HFFc6 (cell line): ENCODE data around the gene ORAI2. TPM values are rescaled to one million over a fixed set of nuclear protein-coding genes. Genes with fewer than 3 reads are reported as not detected.
"Not testable (repeated sequence)": the region's sequence is repeated elsewhere in the genome, so short reads cannot be mapped to it uniquely, and the experiment has no call there.

Experiments used
- DNase-seq: peaks from one replicate; pipeline ENCODE4 v3.0.0-alpha.2; 2018
- H3K27ac Mint-ChIP-seq: 2 replicates; pipeline ENCODE4 v1.8.0; 2020; ENCODE audit warnings: mild to moderate bottlenecking, mixed read lengths
- H3K27me3 Mint-ChIP-seq: 2 replicates; pipeline ENCODE4 v1.8.0; 2021; ENCODE audit warnings: mild to moderate bottlenecking, moderate library complexity, mixed read lengths; ENCODE audit not compliant: insufficient read depth
- H3K36me3 Mint-ChIP-seq: 2 replicates; pipeline ENCODE4 v1.8.0; 2021; ENCODE audit warnings: low read depth, mixed read lengths
- H3K4me1 Mint-ChIP-seq: 2 replicates; pipeline ENCODE4 v1.8.0; 2020; ENCODE audit warnings: low read depth, mixed read lengths
- H3K4me3 Mint-ChIP-seq: 2 replicates; pipeline ENCODE4 v1.8.0; 2020; ENCODE audit warnings: mild to moderate bottlenecking, moderate library complexity, mixed read lengths
- H3K9me3 Mint-ChIP-seq: 2 replicates; pipeline ENCODE4 v1.8.0; 2020; ENCODE audit warnings: mild to moderate bottlenecking, mixed read lengths
- CTCF ChIP-seq: fragments of 200-600 bp; sonication (generic); IDR thresholded peaks from 2 replicates; pipeline ENCODE4 v1.5.0; 2021; ENCODE audit warnings: antibody characterized with exemption, mild to moderate bottlenecking
- total RNA-seq, 6 experiments: library from RNA; stranded (reverse); fragmentation: NEBNext Ultra II Directional; extraction: Animal tissue kit (Norgen Biotek cat#: 25700); gene quantifications; 2 replicates in 1 of 6; 3 replicates in 5 of 6; pipeline ENCODE4 v1.2.3, GENCODE V29; 2021

The ORAI2 gene
- total RNA-seq, 6 experiments from 2014 or later, result 49.4 to 72.5 (median 54.9) TPM

DNA sequence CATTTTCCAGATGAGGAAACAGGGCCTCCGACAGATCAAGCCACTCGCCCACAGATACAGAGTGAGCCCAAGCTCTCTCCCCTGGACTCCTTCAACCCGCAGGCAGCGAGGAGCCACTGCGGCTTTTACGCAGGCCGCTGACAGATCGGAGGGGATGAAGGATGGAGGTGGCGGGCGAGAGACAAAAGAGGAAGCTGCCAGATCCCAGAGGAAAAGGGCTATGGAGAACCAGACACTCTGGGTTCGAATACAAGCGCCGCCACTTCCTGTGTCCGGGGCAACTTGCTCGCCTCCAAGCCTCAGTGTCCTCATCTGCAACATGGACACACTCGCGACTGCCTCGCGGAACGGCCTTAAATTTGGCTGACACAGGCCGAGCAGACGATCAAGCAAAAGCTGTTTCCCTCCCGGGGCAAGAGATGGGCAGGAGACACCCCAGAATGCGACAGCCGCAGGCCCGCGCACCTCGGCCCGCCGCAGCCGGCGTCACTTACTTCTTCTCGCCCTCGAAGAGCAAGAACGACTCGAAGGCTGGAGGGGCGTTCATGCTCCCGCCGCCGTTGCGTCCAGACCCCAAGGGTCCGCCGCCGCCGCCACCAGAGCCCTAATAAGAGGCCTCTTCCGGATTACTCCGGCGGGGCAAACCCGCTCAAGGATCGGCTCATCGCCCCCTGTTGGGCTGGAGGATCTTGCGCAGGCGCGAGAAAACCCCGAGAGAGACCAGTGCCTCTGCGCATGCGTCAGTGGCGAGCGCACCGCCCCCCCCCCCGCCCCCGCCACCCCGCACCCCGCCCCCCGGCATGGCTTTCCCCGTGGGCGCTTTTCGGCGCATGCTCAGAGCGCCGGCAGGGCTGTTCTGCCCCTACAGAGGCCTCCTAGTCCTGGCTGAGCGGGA, 45.2 kb downstream of the ORAI2 start, which contains the start of gene POLR2J:
Gene POLR2J, minus strand, starts transcription at position 609 of the 895 bp plus-strand sequence. Its CDS starts 62 bp downstream, at position 547.
- not testable (repeated sequence) for H3K36me3 Mint-ChIP-seq, H3K4me1 Mint-ChIP-seq, H3K27me3 Mint-ChIP-seq, H3K9me3 Mint-ChIP-seq
- H3K4me3 Mint-ChIP-seq, result peak within 1 kb of the TSS; percentile 93
- TF ChIP-seq CTCF, result peak; percentile 76
- peak; percentile 92 for DNase-seq
- H3K27ac Mint-ChIP-seq, result peak within 1 kb of the TSS; percentile 80; the same call in 1 of the 2 replicates

- DNase-seq, H3K36me3 Mint-ChIP-seq, H3K27me3 Mint-ChIP-seq, H3K4me3 Mint-ChIP-seq, H3K27ac Mint-ChIP-seq, H3K4me1 Mint-ChIP-seq, H3K9me3 Mint-ChIP-seq: not testable (repeated sequence)
Measured at GRCh38 chr7:102479209-102479584, 45.8 kb downstream of the ORAI2 start.

- not testable (repeated sequence) for H3K9me3 Mint-ChIP-seq, H3K36me3 Mint-ChIP-seq, H3K4me3 Mint-ChIP-seq, H3K27me3 Mint-ChIP-seq, H3K27ac Mint-ChIP-seq, H3K4me1 Mint-ChIP-seq
- peak; percentile 52 for DNase-seq
- TF ChIP-seq CTCF, result peak; percentile 69
Measured at GRCh38 chr7:102479982-102480637, 46.7 kb downstream of the ORAI2 start.

DNA sequence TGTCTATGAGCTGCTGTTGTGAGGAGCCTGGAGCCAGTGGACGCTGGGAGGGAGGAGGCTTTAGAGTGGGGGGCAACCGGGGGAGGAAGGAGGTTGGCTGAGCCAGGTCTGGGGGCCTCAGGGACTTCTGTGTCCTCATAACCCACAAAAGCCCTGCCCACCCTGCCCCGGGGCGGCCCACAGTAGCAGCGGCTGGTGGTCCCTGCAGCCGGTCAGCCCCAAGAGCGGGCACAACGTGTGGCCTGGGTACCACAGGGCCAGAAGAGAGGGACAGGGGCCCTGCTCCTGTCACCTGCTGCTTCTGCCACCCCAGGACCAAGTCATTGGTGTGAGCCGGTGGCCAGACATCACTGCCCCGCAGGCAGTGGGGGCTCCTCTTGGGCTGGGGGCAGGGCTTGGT, 48.6 kb downstream of the ORAI2 start:
- DNase-seq, H3K4me1 Mint-ChIP-seq, H3K36me3 Mint-ChIP-seq, H3K27me3 Mint-ChIP-seq, H3K27ac Mint-ChIP-seq, H3K9me3 Mint-ChIP-seq, H3K4me3 Mint-ChIP-seq: not testable (repeated sequence)

- not testable (repeated sequence) for H3K36me3 Mint-ChIP-seq, H3K9me3 Mint-ChIP-seq, H3K4me1 Mint-ChIP-seq, DNase-seq, H3K4me3 Mint-ChIP-seq, H3K27me3 Mint-ChIP-seq, H3K27ac Mint-ChIP-seq
Measured at GRCh38 chr7:102484317-102484716, 50.9 kb downstream of the ORAI2 start.

DNA sequence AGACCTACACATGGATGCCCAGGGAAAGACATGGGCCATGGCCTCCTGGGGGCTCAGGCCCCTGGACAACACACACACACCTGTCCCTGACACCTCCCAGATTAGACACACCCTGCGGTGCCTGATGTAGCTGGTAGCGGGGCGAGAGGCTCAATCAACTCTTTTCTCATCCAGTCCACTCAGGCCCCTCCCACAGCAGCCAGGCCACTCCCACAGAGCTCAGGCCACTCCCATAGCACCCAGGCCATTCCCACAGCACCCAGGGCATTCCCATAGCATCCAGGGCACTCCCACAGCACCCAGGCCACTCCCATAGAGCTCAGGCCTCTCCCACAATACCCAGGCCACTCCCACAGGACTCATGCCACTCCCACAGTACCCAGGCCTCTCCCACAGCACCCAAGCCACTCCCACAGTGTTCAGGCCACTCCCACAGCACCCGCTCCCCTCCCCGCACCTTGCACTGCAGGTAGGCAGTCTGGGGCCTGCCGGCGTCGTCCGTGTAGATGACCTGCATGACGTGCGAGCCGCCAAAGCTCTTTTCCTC, 57.2 kb downstream of the ORAI2 start:
- not testable (repeated sequence) for H3K9me3 Mint-ChIP-seq, H3K27ac Mint-ChIP-seq, H3K36me3 Mint-ChIP-seq, H3K4me1 Mint-ChIP-seq, H3K4me3 Mint-ChIP-seq, H3K27me3 Mint-ChIP-seq
- peak; percentile 43 for DNase-seq

- H3K4me1 Mint-ChIP-seq, H3K4me3 Mint-ChIP-seq: not testable (repeated sequence)
Measured at GRCh38 chr7:102493220-102493935, 60.0 kb downstream of the ORAI2 start.

DNA sequence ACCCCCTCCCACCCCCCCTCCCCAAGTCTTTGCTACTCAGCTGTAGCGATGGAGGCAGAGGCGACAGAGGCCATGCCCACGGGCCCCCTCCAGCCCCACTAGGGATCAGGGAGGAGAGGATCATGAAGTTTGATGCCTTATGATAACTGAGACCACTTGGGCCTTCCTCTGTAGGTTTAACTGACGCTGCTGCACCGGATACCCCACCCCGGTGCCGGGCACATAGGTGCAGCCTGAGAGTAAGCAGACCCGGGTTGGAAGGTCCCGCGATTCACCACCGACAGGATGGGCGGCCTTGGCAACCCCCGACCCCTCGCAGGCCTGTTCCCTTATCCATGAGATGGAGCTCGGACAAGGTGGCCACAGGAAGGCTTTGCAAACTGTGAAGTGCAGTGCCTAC, 60.7 kb downstream of the ORAI2 start:
- H3K9me3 Mint-ChIP-seq, H3K27me3 Mint-ChIP-seq, DNase-seq, H3K4me1 Mint-ChIP-seq, H3K27ac Mint-ChIP-seq, H3K4me3 Mint-ChIP-seq, H3K36me3 Mint-ChIP-seq: not testable (repeated sequence)

More at GRCh38 chr7:102493220-102493935, 60.0 kb downstream of the ORAI2 start:
- not testable (repeated sequence) for H3K27me3 Mint-ChIP-seq, H3K9me3 Mint-ChIP-seq, DNase-seq, H3K27ac Mint-ChIP-seq, H3K36me3 Mint-ChIP-seq

- DNase-seq, H3K36me3 Mint-ChIP-seq, H3K4me3 Mint-ChIP-seq, H3K27ac Mint-ChIP-seq, H3K27me3 Mint-ChIP-seq, H3K9me3 Mint-ChIP-seq, H3K4me1 Mint-ChIP-seq: not testable (repeated sequence)
Measured at GRCh38 chr7:102494473-102495149, 61.2 kb downstream of the ORAI2 start.

DNA sequence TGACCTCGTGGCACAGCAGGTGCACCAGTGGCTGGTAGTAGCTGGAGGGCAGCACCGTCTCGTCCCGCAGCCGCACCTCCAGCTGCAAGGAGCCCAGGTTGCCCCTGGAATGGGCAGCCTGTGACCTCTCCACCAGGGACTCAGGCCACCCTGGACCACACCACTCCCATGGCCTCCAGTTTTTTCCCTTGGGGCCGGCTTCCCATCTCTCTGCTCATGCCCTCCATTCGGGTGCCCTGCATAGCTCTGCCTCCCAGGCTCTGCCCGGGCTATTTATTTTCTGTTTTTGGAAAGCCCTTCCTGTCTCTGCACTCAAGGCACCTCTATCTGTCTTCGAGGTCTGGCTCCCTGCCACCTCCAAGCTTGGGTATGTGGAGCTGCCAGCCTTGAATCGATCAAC, 63.5 kb downstream of the ORAI2 start:
- H3K4me1 Mint-ChIP-seq, H3K4me3 Mint-ChIP-seq, H3K36me3 Mint-ChIP-seq, DNase-seq, H3K27me3 Mint-ChIP-seq, H3K27ac Mint-ChIP-seq, H3K9me3 Mint-ChIP-seq: not testable (repeated sequence)

DNA sequence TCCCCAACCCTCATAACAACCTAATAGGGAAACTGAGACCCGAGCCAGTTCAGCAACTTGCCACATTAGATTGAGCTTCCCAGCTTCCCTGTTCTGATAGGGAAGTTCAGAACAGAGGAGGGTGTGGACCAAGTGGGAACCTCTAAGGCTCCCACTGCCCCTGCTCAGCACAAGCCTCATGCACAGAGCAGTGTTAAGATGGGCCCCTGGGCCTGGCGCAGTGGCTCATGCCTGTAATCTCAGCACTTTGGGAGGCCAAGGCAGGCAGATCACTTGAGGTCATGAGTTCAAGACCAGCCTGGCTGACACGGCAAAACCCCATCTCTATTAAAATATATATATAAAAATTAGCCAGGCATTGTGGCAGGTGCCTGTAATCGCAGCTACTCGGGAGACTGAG, 63.9 kb downstream of the ORAI2 start:
- not testable (repeated sequence) for H3K27ac Mint-ChIP-seq, H3K4me1 Mint-ChIP-seq, H3K4me3 Mint-ChIP-seq, H3K27me3 Mint-ChIP-seq, DNase-seq, H3K9me3 Mint-ChIP-seq, H3K36me3 Mint-ChIP-seq
